ENCODE results near the gene INPP4A. TPM values are rescaled to one million over a fixed set of nuclear protein-coding genes. Genes with fewer than 3 reads are reported as not detected.

Gene INPP4A
- total and polyA plus RNA-seq, 12 donors, result 3.8 to 31.2 (median 21.1) TPM

GRCh38 chr2:98583816-98584618 is 139.4 kb downstream of the INPP4A start:
- 83 to 86% methylated on average over 10 of the region's 10 CpGs for WGBS, 2 donors
- Histone ChIP-seq H3K27me3 (no peaks in the 10 kb centered on the region), H3K4me3 (no peak overlapping the region), H3K36me3 (peaks cover 0 to 98% (median 13%) of the 10 kb centered on the region in 9 donors), H3K4me1 (peaks cover 0 to 9% (median 0%) of the 10 kb centered on the region in 9 donors), H3K9me3 (no peaks in the 10 kb centered on the region), H3K27ac (no peak overlapping the region)
- ATAC-seq (peak in 1 of 8 donors; percentile 59), DNase-seq (no peak)
- intact Hi-C loops (cut with DNase I), result no loop called here
- TF ChIP-seq CTCF (IDR thresholded peaks at IDR 0.05), result no peak

- 94 to 97% methylated on average over 10 of the region's 10 CpGs for WGBS, 2 donors
- peaks cover 0 to 98% (median 13%) of the 10 kb centered on the region in 9 donors for H3K36me3 ChIP-seq
- ATAC-seq (no peak), DNase-seq (no peak)
- no peak overlapping the region for H3K4me3 ChIP-seq
- H3K9me3 ChIP-seq, result no peaks in the 10 kb centered on the region
- no peaks in the 10 kb centered on the region for H3K27me3 ChIP-seq
- no peaks in the 10 kb centered on the region for H3K4me1 ChIP-seq
- no peak for TF ChIP-seq CTCF (IDR thresholded peaks at IDR 0.05)
- H3K27ac ChIP-seq, result no peak overlapping the region
- intact Hi-C loops (cut with DNase I), result no loop called here
These were observed 140.7 kb downstream of the INPP4A start for GRCh38 chr2:98585386-98585785.

GRCh38 chr2:98586551-98587140 is 142.0 kb downstream of the INPP4A start:
- WGBS, 2 donors, result 95% methylated on average over 6 of the region's 6 CpGs
- no peaks in the 10 kb centered on the region for H3K9me3 ChIP-seq
- peaks cover 0 to 98% (median 15%) of the 10 kb centered on the region in 9 donors for H3K36me3 ChIP-seq
- ATAC-seq, result no peak
- no peaks in the 10 kb centered on the region for H3K27me3 ChIP-seq
- no peak overlapping the region for H3K27ac ChIP-seq
- DNase-seq, result no peak
- intact Hi-C loops (cut with DNase I), result no loop called here
- no peaks in the 10 kb centered on the region for H3K4me1 ChIP-seq
- H3K4me3 ChIP-seq, result no peak overlapping the region
- no peak for TF ChIP-seq CTCF (IDR thresholded peaks at IDR 0.05)

- intact Hi-C loops (cut with DNase I), result no loop called here
- ATAC-seq (no peak), DNase-seq (no peak)
- H3K4me3 ChIP-seq, result no peak overlapping the region
- H3K4me1 ChIP-seq, result no peaks in the 10 kb centered on the region
- 83 to 86% methylated on average over 4 of the region's 4 CpGs for WGBS, 2 donors
- peaks cover 0 to 4% (median 0%) of the 10 kb centered on the region in 11 donors for H3K9me3 ChIP-seq
- no peaks in the 10 kb centered on the region for H3K27me3 ChIP-seq
- no peak overlapping the region for H3K27ac ChIP-seq
- TF ChIP-seq CTCF (IDR thresholded peaks at IDR 0.05), result no peak
- H3K36me3 ChIP-seq, result peaks cover 0 to 91% (median 13%) of the 10 kb centered on the region in 9 donors
These were observed 144.3 kb downstream of the INPP4A start for GRCh38 chr2:98588880-98589431.
